AG04449 (cell line): Measurements from ENCODE around the gene PLPPR3.

ENCODE experiments used
- CTCF ChIA-PET: fragments of 350-600 bp; formaldehyde crosslinking; extraction: SDS; loops from one replicate; lab custom pipeline; 2021; ENCODE audit warnings: antibody characterized with exemption; lab: Yijun Ruan, JAX
- POLR2A ChIA-PET: fragments of 400-600, 350-600 bp; formaldehyde crosslinking; extraction: SDS; loops from one replicate; lab custom pipeline; 2020; ENCODE audit warnings: antibody characterized with exemption, inconsistent platforms; lab: Yijun Ruan, JAX
- DNase-seq: peaks from one replicate; pipeline ENCODE4 v3.0.0-alpha.2; 2010; ENCODE audit warnings: low read depth, low spot score
- H3K4me3 ChIP-seq: 2 replicates; pipeline ENCODE4 v1.5.1; 2011; ENCODE audit warnings: low read depth, mild to moderate bottlenecking, control low read depth, low read length
- CTCF ChIP-seq: IDR thresholded peaks from one replicate; pipeline ENCODE4 v1.5.1; 2011; ENCODE audit warnings: mild to moderate bottlenecking, moderate library complexity, low read length, control low read depth, inconsistent platforms; ENCODE audit not compliant: insufficient read depth; ENCODE audit errors: missing control alignments

The PLPPR3 gene

DNA sequence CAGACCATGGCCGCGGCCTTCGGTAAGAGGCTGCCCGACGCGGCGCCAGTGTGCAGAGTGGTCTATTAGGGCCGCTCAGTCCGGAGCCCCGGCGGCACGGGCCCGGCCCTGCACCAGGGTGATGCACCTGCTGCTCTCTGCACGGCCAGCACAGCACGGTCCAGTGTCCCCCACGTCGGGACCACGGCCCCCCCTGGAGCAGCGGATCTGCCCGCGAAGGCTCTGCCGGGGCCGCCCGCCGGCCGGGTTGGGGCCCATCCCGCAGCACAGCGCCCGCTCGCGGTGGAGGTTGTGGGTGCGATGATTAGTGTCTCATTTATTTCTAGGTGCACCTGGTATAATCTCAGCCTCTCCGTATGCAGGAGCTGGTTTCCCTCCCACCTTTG, 16.6 kb downstream of the PLPPR3 start:
- CTCF ChIA-PET: no interaction called here
- no peak for TF ChIP-seq CTCF
- no peak for DNase-seq

DNA sequence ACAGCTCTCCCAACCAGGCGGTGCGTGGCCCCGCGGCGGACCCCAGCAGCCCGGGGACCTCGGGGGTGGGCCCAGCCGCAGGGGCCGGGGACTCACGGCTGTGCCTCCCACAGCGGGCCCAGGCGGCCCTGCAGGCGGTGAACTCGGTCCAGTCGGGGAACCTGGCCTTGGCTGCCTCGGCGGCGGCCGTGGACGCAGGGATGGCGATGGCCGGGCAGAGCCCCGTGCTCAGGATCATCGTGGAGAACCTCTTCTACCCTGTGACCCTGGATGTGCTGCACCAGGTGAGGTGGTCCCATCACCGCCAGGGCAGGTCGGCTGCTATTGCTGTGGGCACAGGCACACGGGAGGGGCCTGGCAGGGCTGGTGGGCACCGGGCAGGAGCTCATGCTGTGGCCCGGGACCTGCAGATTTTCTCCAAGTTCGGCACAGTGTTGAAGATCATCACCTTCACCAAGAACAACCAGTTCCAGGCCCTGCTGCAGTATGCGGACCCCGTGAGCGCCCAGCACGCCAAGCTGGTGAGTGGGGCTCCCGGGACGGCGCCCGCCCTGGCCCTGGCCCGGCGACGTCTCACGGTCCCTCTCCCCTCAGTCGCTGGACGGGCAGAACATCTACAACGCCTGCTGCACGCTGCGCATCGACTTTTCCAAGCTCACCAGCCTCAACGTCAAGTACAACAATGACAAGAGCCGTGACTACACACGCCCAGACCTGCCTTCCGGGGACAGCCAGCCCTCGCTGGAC, 17.2 kb downstream of the PLPPR3 start:
- POLR2A ChIA-PET: no interaction called here
- no peak for DNase-seq
- no peak overlapping the region for H3K4me3 ChIP-seq
- no peak for TF ChIP-seq CTCF
- CTCF ChIA-PET: no interaction called here

More for the DNA sequence above, 16.6 kb downstream of the PLPPR3 start:
- POLR2A ChIA-PET: no interaction called here
- H3K4me3 ChIP-seq: no peak overlapping the region

GRCh38 chr19:803686-804418, 17.9 kb downstream of the PLPPR3 start:
- no peak for DNase-seq
- TF ChIP-seq CTCF: no peak
- ChIA-PET CTCF (no interaction called here), POLR2A (no interaction called here)
- H3K4me3 ChIP-seq: no peak overlapping the region

GRCh38 chr19:803099-803561, 18.6 kb downstream of the PLPPR3 start:
- no peak for TF ChIP-seq CTCF
- DNase-seq: no peak
- ChIA-PET CTCF (no interaction called here), POLR2A (no interaction called here)
- H3K4me3 ChIP-seq: no peak overlapping the region

DNA sequence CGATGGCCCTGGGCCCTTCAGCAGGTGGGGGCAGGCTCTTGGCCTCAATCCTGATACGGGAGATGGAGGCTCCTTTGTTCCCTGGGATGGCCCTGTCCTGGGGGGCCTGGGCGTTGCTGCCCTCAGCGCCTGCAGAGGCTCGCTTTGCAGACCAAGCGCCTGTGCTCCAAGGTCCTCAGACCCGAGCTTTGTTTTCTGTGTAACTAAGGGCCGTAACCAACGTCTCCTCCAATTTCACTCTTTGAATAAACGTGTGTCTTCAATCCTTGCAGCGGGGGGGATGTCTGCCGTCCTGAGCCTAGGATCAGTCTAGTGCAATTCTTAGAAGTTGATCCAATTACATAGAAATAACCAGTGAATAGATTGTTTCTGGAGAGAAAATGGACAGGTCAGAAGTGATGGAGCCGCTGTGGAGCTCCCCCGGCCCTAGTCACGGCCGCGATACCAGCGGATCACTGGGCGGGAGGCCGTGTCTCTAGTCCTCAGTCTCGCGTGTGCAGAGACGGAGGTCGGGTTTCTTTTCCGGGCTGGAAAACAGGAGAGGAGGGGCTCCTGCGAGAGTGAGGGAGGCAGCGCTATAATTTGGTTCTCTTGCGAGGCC, 19.2 kb downstream of the PLPPR3 start:
- no peak for DNase-seq
- CTCF ChIA-PET: interaction anchor here (0.9 kb wide), 1 partner anchor 199 kb away, joined by 3 read pairs; no protein-coding TSS in a partner anchor
- POLR2A ChIA-PET: interaction anchor here (0.6 kb wide), 1 partner anchor 24 kb away, joined by 3 read pairs; no protein-coding TSS in a partner anchor
- no peak overlapping the region for H3K4me3 ChIP-seq
- TF ChIP-seq CTCF: no peak
